ENCODE data around the gene UBASH3B.

GRCh38 chr11:122843281-122844141, 188.0 kb downstream of the UBASH3B start:
- TF ChIP-seq TEAD4 (IDR thresholded peaks at IDR 0.05), result no peak
- no peak for TF ChIP-seq FOXM1 (IDR thresholded peaks at IDR 0.05; ENCODE audit: borderline replicate concordance, low read depth)
- no peak for TF ChIP-seq EGR1 (IDR thresholded peaks at IDR 0.05)
- TF ChIP-seq REST (IDR thresholded peaks at IDR 0.05; ENCODE audit: low read depth), result no peak
- TF ChIP-seq ZBTB7A (IDR thresholded peaks at IDR 0.05; ENCODE audit: low read depth), result no peak
- no peak for TF ChIP-seq TAF1 (IDR thresholded peaks at IDR 0.05; ENCODE audit: low read depth)
- no peak for TF ChIP-seq TCF12 (IDR thresholded peaks at IDR 0.05; ENCODE audit: low read depth)
- TF ChIP-seq RAD21 (IDR thresholded peaks at IDR 0.05; ENCODE audit: low read depth), result no peak
- no peak for TF ChIP-seq CEBPB (IDR thresholded peaks at IDR 0.05)
- no peak for TF ChIP-seq YY1 (IDR thresholded peaks at IDR 0.05; ENCODE audit: low read depth)
- TF ChIP-seq USF1 (IDR thresholded peaks at IDR 0.05), result no peak
